EH (cell line): Measurements from ENCODE around the gene DMRT1.
"Not testable (repeated sequence)": the region's sequence is repeated elsewhere in the genome, so short reads cannot be mapped to it uniquely, and the experiment has no call there.

Source experiments
- DNase-seq: peaks from one replicate; pipeline ENCODE4 v3.0.0-alpha.2; 2015; ENCODE audit warnings: low read depth

Gene DMRT1

DNA sequence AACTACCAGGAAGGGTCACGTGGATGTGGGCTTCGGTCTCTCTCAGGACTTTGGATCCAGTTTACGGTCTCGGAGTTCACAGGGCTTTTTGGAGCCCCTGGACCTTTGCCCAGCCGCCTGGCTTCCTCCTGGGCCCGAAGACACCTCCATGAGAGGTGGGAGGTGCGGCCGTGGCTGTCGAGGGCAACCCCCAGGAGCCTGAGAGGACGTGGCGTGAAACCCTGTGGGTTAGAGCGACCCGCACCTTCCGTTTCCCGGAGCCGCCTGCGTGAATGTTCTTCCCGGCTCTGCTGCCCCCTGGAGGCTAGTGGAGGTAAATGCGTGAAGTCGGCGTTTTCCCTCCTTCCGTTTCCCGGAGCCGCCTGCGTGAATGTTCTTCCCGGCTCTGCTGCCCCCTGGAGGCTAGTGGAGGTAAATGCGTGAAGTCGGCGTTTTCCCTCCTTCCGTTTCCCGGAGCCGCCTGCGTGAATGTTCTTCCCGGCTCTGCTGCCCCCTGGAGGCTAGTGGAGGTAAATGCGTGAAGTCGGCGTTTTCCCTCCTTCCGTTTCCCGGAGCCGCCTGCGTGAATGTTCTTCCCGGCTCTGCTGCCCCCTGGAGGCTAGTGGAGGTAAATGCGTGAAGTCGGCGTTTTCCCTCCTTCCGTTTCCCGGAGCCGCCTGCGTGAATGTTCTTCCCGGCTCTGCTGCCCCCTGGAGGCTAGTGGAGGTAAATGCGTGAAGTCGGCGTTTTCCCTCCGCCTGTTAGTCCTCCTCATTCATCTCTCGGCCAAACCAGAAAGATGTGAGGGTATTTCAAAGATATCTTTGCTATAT is 157.0 kb downstream of the DMRT1 start:
- DNase-seq, result not testable (repeated sequence)

GRCh38 chr9:1001838-1002237 is 160.3 kb downstream of the DMRT1 start:
- peak; percentile 5 for DNase-seq

DNA sequence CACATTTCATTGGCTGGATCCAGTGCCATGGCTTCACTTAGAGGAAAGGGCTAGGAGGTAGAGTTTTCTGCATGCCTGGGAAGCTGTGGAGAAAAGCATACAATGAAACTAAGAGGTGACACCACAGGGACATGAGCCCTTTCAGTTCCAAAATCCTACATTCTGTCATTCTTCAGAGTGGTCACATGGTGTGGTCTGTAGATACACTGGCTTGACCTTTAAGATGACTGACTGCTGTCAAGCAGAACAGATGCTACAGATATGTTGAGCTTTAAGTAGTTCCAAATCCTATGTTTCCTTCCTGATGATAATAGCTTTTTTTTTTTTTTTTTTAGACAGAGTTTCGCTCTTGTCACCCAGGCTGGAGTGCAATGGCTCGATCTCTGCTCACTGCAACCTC is 161.2 kb downstream of the DMRT1 start:
- no peak for DNase-seq

GRCh38 chr9:1005043-1005667 is 163.7 kb downstream of the DMRT1 start:
- DNase-seq, result peak; percentile 62

DNA sequence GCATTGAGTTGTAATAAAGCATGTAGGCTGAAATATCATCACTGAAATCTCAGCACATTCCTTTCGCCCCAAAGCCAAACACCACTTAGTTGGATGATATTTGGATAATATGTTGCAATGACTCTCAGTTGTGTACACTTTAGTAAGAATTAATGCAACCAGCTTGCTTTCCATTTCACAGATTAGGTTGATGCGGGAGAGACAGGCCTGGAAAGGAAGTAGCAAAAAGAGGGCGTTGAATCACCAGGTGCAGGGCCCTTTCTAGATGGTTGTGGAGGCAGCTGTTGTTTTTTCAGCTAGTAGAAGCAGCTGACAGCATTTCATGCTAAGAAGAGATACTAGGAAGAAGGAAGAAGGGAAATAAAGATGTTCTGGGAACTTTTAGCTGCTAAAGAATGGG is 165.8 kb downstream of the DMRT1 start:
- DNase-seq, result no peak

DNA sequence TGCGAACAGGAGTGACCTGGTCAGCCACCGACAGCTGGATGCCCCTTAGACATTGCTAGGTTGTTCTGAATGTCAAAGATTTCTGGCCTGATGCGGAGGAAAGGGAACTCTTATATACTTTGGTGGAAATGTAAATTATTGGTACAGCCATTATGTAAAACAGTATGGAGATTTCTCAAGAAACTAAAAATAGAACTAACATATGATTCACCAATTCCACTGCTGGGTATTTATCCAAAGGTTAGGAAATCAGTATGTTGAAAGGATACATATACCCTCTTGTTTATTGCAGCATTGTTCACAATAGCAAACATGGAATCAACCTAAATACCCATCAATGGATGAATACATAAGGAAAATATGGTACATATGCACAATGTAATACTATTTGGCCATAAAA is 166.7 kb downstream of the DMRT1 start:
- DNase-seq, result peak; percentile 1

GRCh38 chr9:1009101-1009707 is 167.7 kb downstream of the DMRT1 start:
- peak; percentile 74 for DNase-seq

DNA sequence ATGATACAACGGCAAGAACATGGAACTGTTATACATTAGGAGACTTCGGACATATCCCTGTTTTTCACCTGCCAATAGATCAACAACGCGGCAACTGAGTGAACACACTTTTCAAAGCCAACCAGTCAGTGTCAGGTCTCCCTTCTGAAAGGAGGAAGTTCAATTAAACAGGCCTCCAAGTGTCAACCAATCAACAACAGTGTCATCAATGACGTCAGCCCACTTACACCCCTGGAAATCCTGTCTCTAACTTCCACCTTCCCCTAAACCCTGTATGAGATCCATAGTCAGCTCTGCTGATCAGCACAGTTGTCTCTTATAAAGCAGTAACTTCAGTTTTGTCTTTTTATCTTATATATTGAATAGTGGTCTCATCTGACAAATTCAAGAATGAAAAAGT is 171.5 kb downstream of the DMRT1 start:
- no peak for DNase-seq

- no peak for DNase-seq
Measured at GRCh38 chr9:1014225-1014624, 172.7 kb downstream of the DMRT1 start.

GRCh38 chr9:1014640-1015039 is 173.1 kb downstream of the DMRT1 start:
- DNase-seq, result no peak

DNA sequence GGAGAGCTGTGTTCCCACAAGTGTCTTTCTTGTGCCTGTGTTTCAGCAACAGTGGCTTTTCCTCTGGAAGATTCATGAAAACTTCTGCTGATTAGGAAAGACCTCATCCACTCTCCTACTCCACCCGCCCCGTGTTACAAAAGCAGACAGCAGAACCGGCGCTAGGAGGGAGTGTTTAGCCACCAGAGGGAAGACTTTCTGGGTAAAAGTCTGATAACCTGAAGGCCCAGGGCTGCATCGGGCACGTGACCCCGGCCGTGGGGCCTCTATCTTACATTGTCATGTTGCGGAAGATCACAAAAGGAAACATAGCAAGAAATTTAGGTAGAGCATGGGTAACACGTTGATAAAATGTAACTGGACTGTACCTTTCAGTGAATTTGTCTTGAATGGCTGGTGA is 176.6 kb downstream of the DMRT1 start:
- peak; percentile 4 for DNase-seq
